Measurements from ENCODE around the gene DEDD. TPM values are rescaled to one million over a fixed set of nuclear protein-coding genes. Genes with fewer than 3 reads are reported as not detected.

DEDD gene
- total and polyA plus RNA-seq, 10 of the 15 experiments (the other 5 are each of a cell fraction or from before 2014, with no cell fraction given), result 13.6 to 33.9 (median 30.3) TPM

DNA sequence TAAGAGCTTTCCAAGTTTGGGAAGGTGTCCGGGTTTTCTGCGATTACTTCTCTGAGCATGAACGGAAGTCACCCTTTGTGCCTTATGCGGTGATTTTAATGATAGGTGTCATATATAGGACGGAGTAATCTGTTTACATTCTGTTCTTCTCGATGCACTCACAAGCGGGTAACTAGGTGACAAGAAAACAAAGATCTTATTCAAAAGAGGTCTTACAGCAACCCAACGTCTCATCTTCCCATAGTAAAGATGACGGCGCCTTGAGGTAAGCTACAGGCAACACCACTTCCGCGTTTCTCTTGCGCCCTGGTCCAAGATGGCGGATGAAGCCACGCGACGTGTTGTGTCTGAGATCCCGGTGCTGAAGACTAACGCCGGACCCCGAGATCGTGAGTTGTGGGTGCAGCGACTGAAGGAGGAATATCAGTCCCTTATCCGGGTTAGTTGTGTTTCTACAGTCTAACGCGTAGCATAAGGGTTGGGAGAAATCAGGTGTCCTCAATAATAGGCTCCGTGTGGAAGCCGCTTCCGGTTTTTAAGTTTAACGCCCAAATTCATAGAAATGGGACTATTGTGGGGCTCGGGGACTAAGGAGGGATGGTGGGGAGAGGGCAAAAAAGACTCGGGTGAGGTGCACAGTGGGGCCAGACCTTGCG is 21.3 kb upstream of the DEDD start, which contains the start of gene UFC1 (continued):
- TF ChIP-seq, protein P1, sequence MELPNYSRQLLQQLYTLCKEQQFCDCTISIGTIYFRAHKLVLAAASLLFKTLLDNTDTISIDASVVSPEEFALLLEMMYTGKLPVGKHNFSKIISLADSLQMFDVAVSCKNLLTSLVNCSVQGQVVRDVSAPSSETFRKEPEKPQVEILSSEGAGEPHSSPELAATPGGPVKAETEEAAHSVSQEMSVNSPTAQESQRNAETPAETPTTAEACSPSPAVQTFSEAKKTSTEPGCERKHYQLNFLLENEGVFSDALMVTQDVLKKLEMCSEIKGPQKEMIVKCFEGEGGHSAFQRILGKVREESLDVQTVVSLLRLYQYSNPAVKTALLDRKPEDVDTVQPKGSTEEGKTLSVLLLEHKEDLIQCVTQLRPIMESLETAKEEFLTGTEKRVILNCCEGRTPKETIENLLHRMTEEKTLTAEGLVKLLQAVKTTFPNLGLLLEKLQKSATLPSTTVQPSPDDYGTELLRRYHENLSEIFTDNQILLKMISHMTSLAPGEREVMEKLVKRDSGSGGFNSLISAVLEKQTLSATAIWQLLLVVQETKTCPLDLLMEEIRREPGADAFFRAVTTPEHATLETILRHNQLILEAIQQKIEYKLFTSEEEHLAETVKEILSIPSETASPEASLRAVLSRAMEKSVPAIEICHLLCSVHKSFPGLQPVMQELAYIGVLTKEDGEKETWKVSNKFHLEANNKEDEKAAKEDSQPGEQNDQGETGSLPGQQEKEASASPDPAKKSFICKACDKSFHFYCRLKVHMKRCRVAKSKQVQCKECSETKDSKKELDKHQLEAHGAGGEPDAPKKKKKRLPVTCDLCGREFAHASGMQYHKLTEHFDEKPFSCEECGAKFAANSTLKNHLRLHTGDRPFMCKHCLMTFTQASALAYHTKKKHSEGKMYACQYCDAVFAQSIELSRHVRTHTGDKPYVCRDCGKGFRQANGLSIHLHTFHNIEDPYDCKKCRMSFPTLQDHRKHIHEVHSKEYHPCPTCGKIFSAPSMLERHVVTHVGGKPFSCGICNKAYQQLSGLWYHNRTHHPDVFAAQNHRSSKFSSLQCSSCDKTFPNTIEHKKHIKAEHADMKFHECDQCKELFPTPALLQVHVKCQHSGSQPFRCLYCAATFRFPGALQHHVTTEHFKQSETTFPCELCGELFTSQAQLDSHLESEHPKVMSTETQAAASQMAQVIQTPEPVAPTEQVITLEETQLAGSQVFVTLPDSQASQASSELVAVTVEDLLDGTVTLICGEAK (IDR thresholded peaks at IDR 0.05; ENCODE audit: borderline replicate concordance), result peak; percentile 99
- TF ChIP-seq BMI1 (IDR thresholded peaks at IDR 0.05; ENCODE audit: borderline replicate concordance) (no peak; the same call in 1 of the 2 replicates), POLR2AphosphoS2 (IDR thresholded peaks at IDR 0.05; ENCODE audit: low read depth, low read length) (peak; percentile 78; the same call in 1 of the 2 replicates), PAX8 (IDR thresholded peaks at IDR 0.05) (peak; percentile 65; the same call in 1 of the 2 replicates), SMAD1 (IDR thresholded peaks at IDR 0.05; ENCODE audit: low read depth, partially characterized antibody) (no peak), HDAC6 (IDR thresholded peaks at IDR 0.05; ENCODE audit: unreplicated experiment) (no peak), ZNF384 (IDR thresholded peaks at IDR 0.05; ENCODE audit: borderline replicate concordance, low read depth, low read length) (no peak), CHD2 (IDR thresholded peaks at IDR 0.05; ENCODE audit: borderline replicate concordance, low read depth, low read length) (peak; percentile 90), CEBPB (IDR thresholded peaks at IDR 0.05; ENCODE audit: borderline replicate concordance in 1 of 2, low read depth in 2 of 2, low read length in 2 of 2) (no peak), KDM1A (IDR thresholded peaks at IDR 0.05; ENCODE audit: borderline replicate concordance) (no peak), ZSCAN29 (IDR thresholded peaks at IDR 0.05) (no peak), POLR2AphosphoS5 (IDR thresholded peaks at IDR 0.05; ENCODE audit: low read length) (peak; percentile 98)
- TF ChIP-seq, protein P2, sequence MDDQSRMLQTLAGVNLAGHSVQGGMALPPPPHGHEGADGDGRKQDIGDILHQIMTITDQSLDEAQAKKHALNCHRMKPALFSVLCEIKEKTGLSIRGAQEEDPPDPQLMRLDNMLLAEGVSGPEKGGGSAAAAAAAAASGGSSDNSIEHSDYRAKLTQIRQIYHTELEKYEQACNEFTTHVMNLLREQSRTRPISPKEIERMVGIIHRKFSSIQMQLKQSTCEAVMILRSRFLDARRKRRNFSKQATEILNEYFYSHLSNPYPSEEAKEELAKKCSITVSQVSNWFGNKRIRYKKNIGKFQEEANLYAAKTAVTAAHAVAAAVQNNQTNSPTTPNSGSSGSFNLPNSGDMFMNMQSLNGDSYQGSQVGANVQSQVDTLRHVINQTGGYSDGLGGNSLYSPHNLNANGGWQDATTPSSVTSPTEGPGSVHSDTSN (IDR thresholded peaks at IDR 0.05; ENCODE audit: insufficient replicate concordance, low read depth, low read length), result no peak
- TF ChIP-seq, protein P3, sequence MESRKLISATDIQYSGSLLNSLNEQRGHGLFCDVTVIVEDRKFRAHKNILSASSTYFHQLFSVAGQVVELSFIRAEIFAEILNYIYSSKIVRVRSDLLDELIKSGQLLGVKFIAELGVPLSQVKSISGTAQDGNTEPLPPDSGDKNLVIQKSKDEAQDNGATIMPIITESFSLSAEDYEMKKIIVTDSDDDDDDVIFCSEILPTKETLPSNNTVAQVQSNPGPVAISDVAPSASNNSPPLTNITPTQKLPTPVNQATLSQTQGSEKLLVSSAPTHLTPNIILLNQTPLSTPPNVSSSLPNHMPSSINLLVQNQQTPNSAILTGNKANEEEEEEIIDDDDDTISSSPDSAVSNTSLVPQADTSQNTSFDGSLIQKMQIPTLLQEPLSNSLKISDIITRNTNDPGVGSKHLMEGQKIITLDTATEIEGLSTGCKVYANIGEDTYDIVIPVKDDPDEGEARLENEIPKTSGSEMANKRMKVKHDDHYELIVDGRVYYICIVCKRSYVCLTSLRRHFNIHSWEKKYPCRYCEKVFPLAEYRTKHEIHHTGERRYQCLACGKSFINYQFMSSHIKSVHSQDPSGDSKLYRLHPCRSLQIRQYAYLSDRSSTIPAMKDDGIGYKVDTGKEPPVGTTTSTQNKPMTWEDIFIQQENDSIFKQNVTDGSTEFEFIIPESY (IDR thresholded peaks at IDR 0.05), result no peak
- TF ChIP-seq, protein P4, sequence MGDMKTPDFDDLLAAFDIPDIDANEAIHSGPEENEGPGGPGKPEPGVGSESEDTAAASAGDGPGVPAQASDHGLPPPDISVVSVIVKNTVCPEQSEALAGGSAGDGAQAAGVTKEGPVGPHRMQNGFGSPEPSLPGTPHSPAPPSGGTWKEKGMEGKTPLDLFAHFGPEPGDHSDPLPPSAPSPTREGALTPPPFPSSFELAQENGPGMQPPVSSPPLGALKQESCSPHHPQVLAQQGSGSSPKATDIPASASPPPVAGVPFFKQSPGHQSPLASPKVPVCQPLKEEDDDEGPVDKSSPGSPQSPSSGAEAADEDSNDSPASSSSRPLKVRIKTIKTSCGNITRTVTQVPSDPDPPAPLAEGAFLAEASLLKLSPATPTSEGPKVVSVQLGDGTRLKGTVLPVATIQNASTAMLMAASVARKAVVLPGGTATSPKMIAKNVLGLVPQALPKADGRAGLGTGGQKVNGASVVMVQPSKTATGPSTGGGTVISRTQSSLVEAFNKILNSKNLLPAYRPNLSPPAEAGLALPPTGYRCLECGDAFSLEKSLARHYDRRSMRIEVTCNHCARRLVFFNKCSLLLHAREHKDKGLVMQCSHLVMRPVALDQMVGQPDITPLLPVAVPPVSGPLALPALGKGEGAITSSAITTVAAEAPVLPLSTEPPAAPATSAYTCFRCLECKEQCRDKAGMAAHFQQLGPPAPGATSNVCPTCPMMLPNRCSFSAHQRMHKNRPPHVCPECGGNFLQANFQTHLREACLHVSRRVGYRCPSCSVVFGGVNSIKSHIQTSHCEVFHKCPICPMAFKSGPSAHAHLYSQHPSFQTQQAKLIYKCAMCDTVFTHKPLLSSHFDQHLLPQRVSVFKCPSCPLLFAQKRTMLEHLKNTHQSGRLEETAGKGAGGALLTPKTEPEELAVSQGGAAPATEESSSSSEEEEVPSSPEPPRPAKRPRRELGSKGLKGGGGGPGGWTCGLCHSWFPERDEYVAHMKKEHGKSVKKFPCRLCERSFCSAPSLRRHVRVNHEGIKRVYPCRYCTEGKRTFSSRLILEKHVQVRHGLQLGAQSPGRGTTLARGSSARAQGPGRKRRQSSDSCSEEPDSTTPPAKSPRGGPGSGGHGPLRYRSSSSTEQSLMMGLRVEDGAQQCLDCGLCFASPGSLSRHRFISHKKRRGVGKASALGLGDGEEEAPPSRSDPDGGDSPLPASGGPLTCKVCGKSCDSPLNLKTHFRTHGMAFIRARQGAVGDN (IDR thresholded peaks at IDR 0.05), result peak; percentile 43; the same call in 1 of the 2 replicates
- TF ChIP-seq, protein P5, sequence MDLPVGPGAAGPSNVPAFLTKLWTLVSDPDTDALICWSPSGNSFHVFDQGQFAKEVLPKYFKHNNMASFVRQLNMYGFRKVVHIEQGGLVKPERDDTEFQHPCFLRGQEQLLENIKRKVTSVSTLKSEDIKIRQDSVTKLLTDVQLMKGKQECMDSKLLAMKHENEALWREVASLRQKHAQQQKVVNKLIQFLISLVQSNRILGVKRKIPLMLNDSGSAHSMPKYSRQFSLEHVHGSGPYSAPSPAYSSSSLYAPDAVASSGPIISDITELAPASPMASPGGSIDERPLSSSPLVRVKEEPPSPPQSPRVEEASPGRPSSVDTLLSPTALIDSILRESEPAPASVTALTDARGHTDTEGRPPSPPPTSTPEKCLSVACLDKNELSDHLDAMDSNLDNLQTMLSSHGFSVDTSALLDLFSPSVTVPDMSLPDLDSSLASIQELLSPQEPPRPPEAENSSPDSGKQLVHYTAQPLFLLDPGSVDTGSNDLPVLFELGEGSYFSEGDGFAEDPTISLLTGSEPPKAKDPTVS (IDR thresholded peaks at IDR 0.05; ENCODE audit: low read depth, low read length), result no peak

Measured in GM12878 (cell line).